ENCODE data around the gene TXNRD2.
"Not testable (repeated sequence)": the region's sequence is repeated elsewhere in the genome, so short reads cannot be mapped to it uniquely, and the experiment has no call there.

The TXNRD2 gene

DNA sequence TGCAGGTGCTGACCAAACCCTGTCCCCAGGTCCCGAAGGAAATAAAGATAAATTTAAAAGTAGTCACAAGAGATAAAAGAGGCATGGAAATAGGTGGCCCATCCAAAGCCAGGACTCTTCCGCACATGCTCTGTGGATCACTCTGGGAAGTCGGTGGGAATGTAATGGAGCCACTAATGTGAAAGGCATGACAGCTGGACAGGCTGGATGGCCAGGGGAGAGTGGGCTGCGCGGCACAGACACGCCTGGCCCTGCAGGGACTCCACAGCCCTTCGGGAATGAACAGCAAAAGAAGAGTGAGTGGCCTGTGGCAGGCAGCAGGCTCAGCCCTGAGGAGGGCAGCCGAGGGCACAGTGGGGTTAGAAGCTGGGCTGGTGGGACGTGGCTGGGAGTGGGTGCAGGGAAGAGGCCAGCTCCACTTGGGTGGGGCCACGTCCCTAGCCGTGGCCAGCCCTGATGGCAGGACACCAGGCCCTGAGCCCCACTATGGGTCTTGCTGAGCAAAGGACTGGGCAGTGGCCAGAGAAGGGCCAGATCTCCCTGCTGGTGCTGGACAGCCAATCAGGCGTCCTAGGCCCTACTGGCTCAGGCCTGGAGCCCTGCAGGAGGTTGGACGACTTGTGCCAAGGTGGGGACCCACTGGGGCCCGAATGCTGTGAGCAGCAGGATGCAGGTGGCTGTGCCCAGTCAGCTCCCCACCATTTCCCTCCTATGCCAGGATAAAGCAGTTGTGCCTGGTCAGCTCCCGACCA lies 55.6 kb downstream of the TXNRD2 start:
- no peak for DNase-seq

- DNase-seq, result no peak
These were observed 56.5 kb downstream of the TXNRD2 start for GRCh38 chr22:19884954-19885751.

DNA sequence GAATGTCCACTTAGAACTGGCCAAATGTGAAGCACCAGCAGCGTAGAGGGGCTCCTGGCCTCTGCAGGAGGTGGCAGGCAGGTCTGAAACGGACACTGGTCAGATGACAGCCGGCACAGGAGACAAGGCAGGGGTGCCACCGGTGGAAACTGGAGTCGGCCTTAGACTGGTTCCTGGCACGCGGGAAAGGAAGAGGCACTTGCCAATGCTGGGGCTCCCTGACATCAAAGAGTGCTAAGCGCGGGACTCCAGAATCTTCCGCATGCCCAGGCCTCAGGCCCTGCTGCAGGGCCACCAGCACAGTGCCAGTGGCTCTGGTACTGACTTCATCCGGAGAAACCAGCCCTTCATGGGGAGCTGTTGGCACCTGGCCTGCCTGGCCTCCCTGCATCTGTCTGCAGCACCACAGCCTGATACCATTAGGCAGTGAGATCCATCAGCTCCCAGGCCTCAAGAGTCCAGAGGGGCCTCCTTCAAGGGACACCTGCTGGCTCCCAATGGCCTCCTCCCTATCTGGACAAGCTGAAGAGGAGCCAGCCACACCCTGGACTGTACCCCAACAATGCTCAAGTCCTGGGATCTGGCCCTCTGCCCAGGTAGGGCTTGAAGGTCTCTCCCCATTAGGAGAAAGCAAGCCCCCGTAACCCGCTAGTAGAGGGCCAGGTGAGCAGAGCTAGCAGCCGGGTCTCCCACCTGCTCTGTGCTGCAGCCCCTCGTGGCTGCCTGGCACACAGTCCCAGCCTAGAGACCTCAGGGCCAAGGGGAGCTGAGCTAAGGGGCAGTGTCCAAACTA lies 57.3 kb downstream of the TXNRD2 start:
- DNase-seq, result no peak

DNA sequence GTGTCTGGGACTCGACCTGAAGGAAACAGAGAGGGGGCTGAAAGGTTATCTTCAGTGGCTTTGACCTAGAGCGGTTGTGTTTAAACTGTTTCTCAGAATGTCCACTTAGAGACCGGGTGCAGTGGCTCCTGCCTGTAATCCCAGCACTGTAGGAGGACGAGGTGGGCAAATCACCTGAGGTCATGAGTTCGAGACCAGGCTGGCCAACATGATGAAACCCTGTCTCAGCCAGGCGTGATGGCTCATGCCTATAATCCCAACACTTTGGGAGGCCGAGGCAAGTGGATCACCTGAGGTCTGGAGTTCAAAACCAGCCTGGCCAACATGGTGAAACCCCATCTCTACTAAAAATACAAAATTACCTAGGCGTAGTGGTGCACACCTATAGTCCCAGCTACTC lies 58.2 kb downstream of the TXNRD2 start:
- DNase-seq, result not testable (repeated sequence)

DNA sequence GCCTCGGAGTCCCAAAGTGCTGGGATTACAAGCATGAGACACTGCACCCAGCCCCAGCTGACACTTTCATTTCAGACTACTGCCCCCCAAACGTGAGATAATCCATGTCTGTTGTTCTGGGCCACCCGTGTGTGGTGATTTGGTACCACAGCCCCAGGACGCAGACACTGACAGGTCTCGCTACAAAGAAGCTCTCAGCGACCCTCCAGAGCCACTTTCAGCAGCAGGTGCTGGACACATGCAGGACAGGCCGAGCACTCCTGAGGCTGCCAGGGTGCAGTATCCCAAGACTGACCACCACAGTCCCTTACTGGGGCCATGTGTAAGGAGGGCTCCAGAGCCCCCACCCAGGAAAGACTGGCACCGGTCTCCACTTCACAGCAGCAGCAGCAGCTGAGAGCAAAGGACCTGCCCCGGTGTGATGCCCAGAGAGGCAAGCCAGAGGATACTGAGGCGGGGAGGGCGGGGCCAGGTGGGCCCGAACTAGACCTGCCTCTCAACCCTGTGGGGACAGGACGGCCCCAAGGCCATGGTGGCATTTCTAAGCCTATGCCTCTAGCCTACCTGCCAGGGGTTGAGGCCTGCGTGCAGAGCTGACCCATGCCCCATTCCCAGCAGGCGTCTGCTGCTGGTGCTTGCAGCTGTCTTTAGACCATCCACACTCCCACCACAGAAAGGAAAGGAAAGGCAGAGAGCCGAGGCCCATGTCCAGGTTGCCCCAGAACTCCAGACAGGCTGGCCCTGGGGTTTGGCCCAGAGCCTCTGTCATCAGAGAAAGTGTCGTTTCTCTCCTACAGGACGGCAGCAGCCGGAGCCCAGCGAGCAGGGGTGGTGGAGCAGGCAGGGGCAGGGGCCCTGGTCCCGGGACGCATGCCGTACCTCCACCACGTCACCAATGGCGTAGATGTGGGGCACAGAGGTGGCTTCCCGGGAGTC lies 58.9 kb downstream of the TXNRD2 start:
- DNase-seq, result no peak

DNA sequence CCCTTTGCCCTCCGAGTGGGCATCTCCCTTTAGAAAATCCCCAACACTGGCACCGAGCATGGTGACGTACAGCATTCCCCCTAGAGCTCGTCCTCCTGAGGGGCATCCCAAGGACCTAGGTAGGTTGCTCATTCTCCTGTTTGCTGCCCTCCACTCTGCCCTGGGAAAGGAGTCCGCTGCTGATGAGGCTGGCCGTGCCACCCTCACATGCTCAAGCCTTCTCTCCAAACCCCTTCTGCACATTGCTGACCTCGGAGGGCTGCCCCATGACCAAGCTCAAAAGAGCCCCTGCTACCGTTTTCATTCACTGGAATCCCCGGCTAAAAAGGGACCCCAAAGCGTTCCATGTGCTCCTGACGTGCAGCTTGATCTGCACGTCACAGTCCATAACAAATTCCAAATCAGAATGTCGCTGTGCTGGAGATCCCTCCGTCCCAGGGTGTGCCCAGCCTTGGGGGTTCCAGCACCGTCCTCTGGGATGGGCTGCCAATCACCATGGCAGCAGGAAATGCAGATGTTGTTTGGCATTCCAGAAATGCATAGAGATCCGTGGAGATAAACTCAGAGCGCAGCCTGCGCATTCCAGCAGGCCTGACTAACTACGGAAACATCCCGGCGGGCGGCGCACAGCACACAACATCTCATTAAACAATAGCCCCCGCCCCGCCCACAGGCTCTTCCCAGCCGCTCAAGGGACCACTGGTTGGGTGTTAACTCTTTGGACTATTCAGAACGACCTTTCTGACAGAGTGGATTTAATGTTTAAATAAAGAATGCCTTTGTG lies 60.6 kb downstream of the TXNRD2 start:
- no peak for DNase-seq

- DNase-seq, result no peak
These were observed 61.4 kb downstream of the TXNRD2 start for GRCh38 chr22:19879992-19880785.

DNA sequence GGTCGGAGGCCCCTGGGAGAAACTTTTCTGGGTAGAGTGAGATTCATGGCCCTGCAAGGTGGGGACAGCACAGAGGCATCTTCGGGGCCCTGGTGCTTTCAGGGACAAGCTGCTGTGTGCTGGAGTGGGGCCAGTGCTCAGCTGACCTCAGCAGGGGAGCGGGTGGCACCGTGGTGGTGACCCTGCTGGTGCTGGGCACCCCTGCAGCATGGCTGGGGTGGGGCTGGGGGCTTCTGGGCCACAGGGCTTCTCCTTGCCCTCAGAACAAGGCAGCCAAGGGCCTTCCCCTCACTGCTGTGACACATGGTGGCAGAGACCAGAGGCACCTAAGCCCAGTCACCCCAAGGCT lies 62.0 kb downstream of the TXNRD2 start:
- no peak for DNase-seq

DNA sequence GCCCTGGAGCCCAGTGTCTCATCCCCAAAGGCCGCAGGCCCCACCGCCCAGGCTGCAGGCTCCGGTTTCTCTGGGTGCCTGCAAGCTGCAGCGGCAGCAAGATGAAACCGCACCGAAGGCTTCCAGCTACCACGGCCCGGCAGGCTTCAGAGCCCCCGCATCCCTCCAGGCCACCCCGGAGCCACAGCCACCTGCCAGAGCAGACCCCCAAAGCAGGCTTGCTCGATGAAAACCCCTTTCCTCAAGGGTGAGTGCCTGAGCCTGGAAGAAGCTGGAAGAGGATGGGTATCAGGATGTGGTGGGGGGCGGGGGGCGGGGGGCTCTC lies 62.4 kb downstream of the TXNRD2 start:
- DNase-seq, result no peak

GRCh38 chr22:19878461-19879245 lies 63.0 kb downstream of the TXNRD2 start:
- DNase-seq, result no peak

- no peak for DNase-seq
These were observed 63.8 kb downstream of the TXNRD2 start for GRCh38 chr22:19877626-19878339.

GRCh38 chr22:19876941-19877625 lies 64.5 kb downstream of the TXNRD2 start:
- no peak for DNase-seq

DNA sequence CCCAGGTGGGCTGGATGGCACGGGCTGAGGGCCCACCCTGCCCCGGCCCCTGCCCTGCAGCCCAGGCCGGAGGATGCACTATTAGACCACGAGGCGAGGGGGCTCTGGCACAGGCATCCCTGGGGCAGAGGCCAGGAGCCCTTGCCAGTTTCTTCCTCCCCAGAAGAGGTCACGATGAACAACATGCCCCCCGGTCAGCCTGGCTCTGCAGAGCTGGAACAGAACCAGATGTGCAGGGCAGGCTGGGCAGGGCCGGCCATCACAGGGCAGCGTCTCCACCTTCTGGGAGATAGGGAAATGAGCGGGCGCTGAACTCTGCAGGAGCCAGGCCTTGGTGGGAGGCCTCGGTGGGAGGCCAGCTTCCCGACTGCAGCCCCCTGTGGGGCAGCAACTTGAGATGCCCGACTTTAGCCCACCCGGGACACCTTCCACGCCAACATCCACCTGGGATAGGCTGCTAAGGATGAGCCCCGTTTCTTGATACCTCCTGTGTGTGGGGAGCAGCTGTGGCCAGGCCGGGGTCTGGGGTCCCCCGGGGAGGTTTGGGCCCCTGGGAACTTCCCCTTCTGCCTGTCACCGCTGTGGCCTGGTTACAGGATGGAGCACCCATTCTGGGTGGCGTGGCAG lies 65.2 kb downstream of the TXNRD2 start:
- no peak for DNase-seq

GRCh38 chr22:19875531-19876313 lies 65.9 kb downstream of the TXNRD2 start:
- no peak for DNase-seq

- no peak for DNase-seq
These were observed 66.5 kb downstream of the TXNRD2 start for GRCh38 chr22:19875061-19875530.

DNA sequence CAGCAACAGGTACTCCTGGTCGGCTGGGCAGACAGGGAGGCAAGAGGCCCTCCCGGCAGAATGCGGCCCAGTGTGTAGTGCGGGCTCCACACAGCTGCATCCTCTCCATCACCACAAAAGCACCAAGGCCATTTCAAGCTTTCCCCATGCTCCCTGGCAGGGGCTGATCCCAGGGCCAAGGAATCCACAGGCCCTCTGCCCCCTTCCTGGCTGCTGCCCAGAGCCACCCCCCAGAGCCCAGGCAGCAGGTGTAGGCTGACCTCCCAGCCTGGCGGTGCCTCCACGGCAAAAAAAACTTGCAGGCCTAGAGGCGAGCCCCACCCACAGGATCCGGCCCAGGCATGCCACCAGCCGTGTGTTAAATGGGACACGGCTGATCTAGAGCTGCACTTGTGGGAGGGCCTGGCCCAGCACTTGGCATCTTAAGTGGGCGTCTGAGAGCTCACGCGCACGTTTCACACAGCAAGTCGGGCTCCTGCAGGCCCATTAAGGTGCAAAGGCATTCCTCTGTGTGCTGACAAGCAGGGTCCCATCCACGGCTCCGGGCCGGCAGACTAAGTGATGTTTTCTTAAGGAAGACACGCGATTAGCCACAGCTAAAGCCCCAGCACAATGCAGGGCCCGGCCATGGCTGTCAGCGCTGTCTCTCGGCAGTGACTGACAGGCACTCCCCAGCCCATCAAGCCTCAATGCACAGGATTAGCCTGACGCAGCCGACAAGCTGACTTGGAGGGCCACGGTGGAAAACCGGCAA lies 67.1 kb downstream of the TXNRD2 start:
- no peak for DNase-seq

DNA sequence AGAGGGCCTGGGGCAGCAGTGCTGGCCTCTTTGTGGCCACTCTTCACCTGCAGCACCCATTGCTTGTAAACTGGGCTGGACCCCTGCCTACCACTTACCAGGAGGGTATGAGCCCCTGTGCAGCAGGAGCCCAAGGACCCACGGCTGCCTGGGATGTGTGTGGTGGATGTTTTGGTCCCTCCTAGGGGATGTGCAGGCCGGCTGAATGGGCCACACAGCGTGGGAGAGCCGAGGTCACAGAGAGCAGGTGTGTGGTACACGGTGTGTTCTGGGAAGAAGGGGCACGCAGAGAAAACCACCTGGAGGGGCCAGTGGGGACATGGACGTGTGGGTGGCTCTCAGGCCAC lies 67.7 kb downstream of the TXNRD2 start:
- DNase-seq, result no peak
